Measurements from ENCODE around the gene RPS6KC1.
"Not testable (repeated sequence)": the region's sequence is repeated elsewhere in the genome, so short reads cannot be mapped to it uniquely, and the experiment has no call there.

GRCh38 chr1:213219076-213219475 lies 168.0 kb downstream of the RPS6KC1 start:
- TF ChIP-seq CTCF, EP300, POLR2AphosphoS5 (IDR thresholded peaks at IDR 0.05): not testable (repeated sequence)

All from sigmoid colon (tissue), 4 donors.